Activated CD4-positive, CD25-positive, alpha-beta regulatory T cell (primary cell): Measurements from ENCODE around the gene ZNF92.
A peak's percentile ranks its signal among the peaks of the same experiment; 100 is the strongest.
"Not testable (repeated sequence)": the region's sequence is repeated elsewhere in the genome, so short reads cannot be mapped to it uniquely, and the experiment has no call there.

Experiments
- DNase-seq, 4 experiments: peaks; one replicate each; lab custom pipeline; 2025; lab: John Stamatoyannopoulos, UW

The ZNF92 gene

GRCh38 chr7:65373608-65374351 is at the start of gene ZNF92:
Gene ZNF92, plus strand, starts transcription at chr7:65373855. Its CDS starts 143 bp downstream, at chr7:65373998.
- peak; percentile 84 to 93 (median 90) for DNase-seq

- DNase-seq = no peak
Observed at GRCh38 chr7:65325793-65326432, 47.7 kb upstream of the ZNF92 start.

GRCh38 chr7:65338346-65338745 is 35.3 kb upstream of the ZNF92 start:
- no peak for DNase-seq

- DNase-seq = no peak
Observed at GRCh38 chr7:65339257-65339656, 34.4 kb upstream of the ZNF92 start.

- no peak for DNase-seq
Observed at GRCh38 chr7:65342723-65343629, 30.7 kb upstream of the ZNF92 start.

- DNase-seq = not testable (repeated sequence)
Observed at GRCh38 chr7:65344541-65344940, 29.1 kb upstream of the ZNF92 start.

GRCh38 chr7:65354263-65354662 is 19.4 kb upstream of the ZNF92 start:
- DNase-seq = no peak

- DNase-seq = no peak
Observed at GRCh38 chr7:65369843-65370242, 3.8 kb upstream of the ZNF92 start.

GRCh38 chr7:65371468-65371867 is 2.2 kb upstream of the ZNF92 start:
- no peak for DNase-seq

GRCh38 chr7:65379318-65379717 is 5.7 kb downstream of the ZNF92 start:
- DNase-seq = no peak

- DNase-seq = no peak
Observed at GRCh38 chr7:65381742-65382141, 8.1 kb downstream of the ZNF92 start.

- no peak for DNase-seq
Observed at GRCh38 chr7:65382452-65382851, 8.8 kb downstream of the ZNF92 start.

GRCh38 chr7:65387891-65388290 is 14.2 kb downstream of the ZNF92 start:
- DNase-seq = no peak

GRCh38 chr7:65390588-65390987 is 16.9 kb downstream of the ZNF92 start:
- no peak for DNase-seq

- no peak for DNase-seq
Observed at GRCh38 chr7:65397730-65398142, 24.1 kb downstream of the ZNF92 start.

- not testable (repeated sequence) for DNase-seq
Observed at GRCh38 chr7:65398671-65399070, 25.0 kb downstream of the ZNF92 start.

- not testable (repeated sequence) for DNase-seq
Observed at GRCh38 chr7:65399101-65399500, 25.4 kb downstream of the ZNF92 start.

GRCh38 chr7:65404020-65404419 is 30.4 kb downstream of the ZNF92 start:
- no peak for DNase-seq

GRCh38 chr7:65406706-65407105 is 33.1 kb downstream of the ZNF92 start:
- not testable (repeated sequence) for DNase-seq

- DNase-seq = no peak
Observed at GRCh38 chr7:65409363-65409762, 35.7 kb downstream of the ZNF92 start.

- DNase-seq = no peak
Observed at GRCh38 chr7:65411249-65411648, 37.6 kb downstream of the ZNF92 start.

GRCh38 chr7:65422670-65423069 is 49.0 kb downstream of the ZNF92 start:
- DNase-seq = no peak
